GM12878 (cell line): ENCODE data around the gene TIMP2.
A peak's percentile ranks its signal among the peaks of the same experiment; 100 is the strongest.

Experiments
- BHLHE40 ChIP-seq, 2 experiments: fragments of 450-650 bp in 1 of 2; IDR thresholded peaks; 2 replicates each; pipeline ENCODE4 v1.6.1; 2011 to 2017; ENCODE audit warnings: low read depth in 2 of 2, borderline replicate concordance in 1 of 2, improper control_type of control experiment in 1 of 2, low read length in 1 of 2, mild to moderate bottlenecking in 1 of 2
- CTCF ChIP-seq, 3 experiments: IDR thresholded peaks in 2 of 3; conservative IDR thresholded peaks in 1 of 3; 2 replicates each; pipeline ENCODE4 v1.5.1; 2011; ENCODE audit warnings: low read depth in 3 of 3, low read length in 3 of 3, mild to moderate bottlenecking in 3 of 3, control low read depth in 2 of 3, moderate library complexity in 2 of 3, inconsistent platforms in 1 of 3, mixed read lengths in 1 of 3; ENCODE audit not compliant: control insufficient read depth in 2 of 3, insufficient read depth in 1 of 3; ENCODE audit errors: extremely low read depth in 1 of 3
- EZH2 ChIP-seq: IDR thresholded peaks from 2 replicates; pipeline ENCODE4 v1.6.1; 2012; ENCODE audit warnings: low read depth, mild to moderate bottlenecking, control low read depth, inconsistent platforms, low read length, borderline replicate concordance; ENCODE audit not compliant: control insufficient read depth
- GABPA ChIP-seq: IDR thresholded peaks from 2 replicates; pipeline ENCODE4 v1.6.1; 2014; ENCODE audit warnings: antibody characterized with exemption, low read depth, mild to moderate bottlenecking, inconsistent platforms
- HDAC6 ChIP-seq: fragments of 200-600 bp; sonication (generic); IDR thresholded peaks from one replicate; pipeline ENCODE4 v1.8.0; 2017; ENCODE audit warnings: antibody characterized with exemption; ENCODE audit not compliant: unreplicated experiment
- NFYB ChIP-seq: IDR thresholded peaks from 2 replicates; pipeline ENCODE4 v1.6.1; 2011; ENCODE audit warnings: low read depth, mild to moderate bottlenecking, low read length, improper control_type of control experiment, moderate library complexity; ENCODE audit not compliant: insufficient read depth
- PBX3 ChIP-seq: IDR thresholded peaks from 2 replicates; pipeline ENCODE4 v1.6.1; 2011; ENCODE audit warnings: mild to moderate bottlenecking, low read depth, low read length, moderate library complexity; ENCODE audit not compliant: insufficient replicate concordance
- POLR2A ChIP-seq: IDR thresholded peaks from 2 replicates; pipeline ENCODE4 v1.6.1; 2011; ENCODE audit warnings: low read depth, mild to moderate bottlenecking, low read length
- POLR2AphosphoS5 ChIP-seq: IDR thresholded peaks from 2 replicates; pipeline ENCODE4 v1.6.1; 2011; ENCODE audit warnings: mild to moderate bottlenecking, low read length, inconsistent platforms

DNA sequence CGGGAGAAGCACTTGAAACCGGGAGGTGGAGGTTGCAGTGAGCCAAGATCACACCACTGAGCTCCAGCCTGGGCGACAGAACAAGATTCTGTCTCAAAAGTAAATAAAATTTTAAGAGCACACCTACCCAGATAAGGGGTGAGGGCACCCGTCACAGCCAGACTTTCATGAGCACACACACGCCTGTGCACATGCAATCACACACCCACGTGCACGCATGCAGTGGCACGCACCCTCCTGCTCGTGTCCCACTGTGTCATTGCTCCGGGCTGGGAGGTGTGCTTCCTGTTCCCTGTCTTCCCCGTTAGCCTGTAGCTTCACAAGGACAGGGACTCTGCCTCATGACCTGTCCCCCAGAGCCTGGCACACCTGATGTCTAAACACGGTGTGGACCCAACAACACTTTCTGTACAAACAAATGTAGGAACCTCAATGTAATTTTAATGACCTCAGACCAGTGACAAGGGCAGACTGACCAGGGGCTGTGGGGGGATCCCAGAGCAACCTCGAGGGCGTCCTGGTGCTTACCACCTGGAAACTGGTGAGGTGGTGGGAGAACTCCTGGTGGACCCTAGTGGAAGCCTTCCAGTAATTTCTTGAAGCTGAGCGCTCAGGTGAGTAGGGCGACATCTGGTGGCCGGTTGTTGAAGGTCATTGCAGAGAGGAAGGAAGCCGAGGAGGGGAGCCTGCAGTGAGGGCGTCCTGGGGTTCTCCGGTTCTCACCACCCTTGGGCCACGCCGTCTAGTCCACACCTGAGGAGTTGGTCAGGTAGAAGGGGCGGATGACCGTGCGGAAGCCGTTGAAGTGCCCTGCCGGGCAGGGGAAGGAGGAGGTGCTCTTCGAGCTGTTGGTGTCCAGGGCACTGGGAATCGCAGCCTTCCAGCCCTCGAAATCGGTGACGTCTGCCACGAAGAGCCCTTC is 45.9 kb upstream of the TIMP2 start:
- TF ChIP-seq POLR2A: no peak
- TF ChIP-seq PBX3: no peak
- TF ChIP-seq NFYB: no peak
- TF ChIP-seq BHLHE40 (IDR thresholded peaks at IDR 0.05; ENCODE audit: borderline replicate concordance in 1 of 2, low read depth in 2 of 2, low read length in 1 of 2): no peak
- TF ChIP-seq GABPA: no peak
- no peak for TF ChIP-seq POLR2AphosphoS5
- TF ChIP-seq CTCF (IDR thresholded peaks at IDR 0.05 in 2 of 3, conservative IDR thresholded peaks at IDR 0.05 in 1 of 3; ENCODE audit: control insufficient read depth in 2 of 3, extremely low read depth in 1 of 3, insufficient read depth in 1 of 3, low read depth in 3 of 3, low read length in 3 of 3): peak; percentile 70 to 88 (median 78)
- no peak for TF ChIP-seq HDAC6
- TF ChIP-seq EZH2: no peak
